ENCODE measurements around the gene LRFN2.

DNA sequence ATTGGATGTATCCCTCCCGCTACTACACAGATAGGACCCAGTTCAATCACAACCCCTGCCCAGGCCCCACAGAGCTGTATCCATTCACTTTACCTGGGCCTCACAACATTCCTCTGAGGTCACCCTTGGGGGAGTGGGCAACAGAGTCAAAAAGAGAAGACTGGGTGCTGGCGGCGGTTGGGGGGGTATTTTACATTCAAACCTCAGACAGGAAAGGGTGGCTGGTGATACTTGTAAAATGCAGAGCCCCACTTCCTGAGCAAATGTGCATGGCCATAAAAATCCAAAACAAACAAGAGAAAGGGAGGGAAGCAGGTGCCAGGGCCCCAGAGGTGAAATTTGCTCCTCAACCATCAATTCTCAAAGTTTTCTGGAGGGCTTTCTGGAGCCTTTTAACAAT lies 3.5 kb downstream of the LRFN2 start:
- no peak for TF ChIP-seq CTCF (IDR thresholded peaks at IDR 0.05)
- TF ChIP-seq POLR2A (IDR thresholded peaks at IDR 0.05) = no peak
